H7 (cell line): ENCODE measurements around the gene COLQ. TPM values are rescaled to one million over a fixed set of nuclear protein-coding genes. Genes with fewer than 3 reads are reported as not detected.

Source experiments
- DNase-seq: peaks from one replicate; pipeline ENCODE4 v3.0.0; 2012
- H3K27me3 ChIP-seq: 2 replicates; pipeline ENCODE4 v1.6.0; 2011; ENCODE audit warnings: mild to moderate bottlenecking, low read length; ENCODE audit not compliant: control insufficient read depth, insufficient read depth
- H3K36me3 ChIP-seq: replicated peaks from 2 replicates; pipeline ENCODE4 v1.5.1; 2011; ENCODE audit warnings: low read length; ENCODE audit not compliant: control insufficient read depth, insufficient read depth
- H3K4me3 ChIP-seq: 2 replicates; pipeline ENCODE4 v1.5.1; 2011; ENCODE audit warnings: low read depth, mild to moderate bottlenecking, control low read depth, low read length, moderate library complexity; ENCODE audit not compliant: insufficient read depth
- total RNA-seq: library from RNA; depleted of rRNA; stranded (reverse); fragments of >200 nt; shearing (Covaris generic); gene quantifications from 2 replicates; pipeline ENCODE4 v1.2.3, GENCODE V29; 2014

COLQ gene
- total RNA-seq, 1 experiment from 2014 or later: 0.52 TPM

DNA sequence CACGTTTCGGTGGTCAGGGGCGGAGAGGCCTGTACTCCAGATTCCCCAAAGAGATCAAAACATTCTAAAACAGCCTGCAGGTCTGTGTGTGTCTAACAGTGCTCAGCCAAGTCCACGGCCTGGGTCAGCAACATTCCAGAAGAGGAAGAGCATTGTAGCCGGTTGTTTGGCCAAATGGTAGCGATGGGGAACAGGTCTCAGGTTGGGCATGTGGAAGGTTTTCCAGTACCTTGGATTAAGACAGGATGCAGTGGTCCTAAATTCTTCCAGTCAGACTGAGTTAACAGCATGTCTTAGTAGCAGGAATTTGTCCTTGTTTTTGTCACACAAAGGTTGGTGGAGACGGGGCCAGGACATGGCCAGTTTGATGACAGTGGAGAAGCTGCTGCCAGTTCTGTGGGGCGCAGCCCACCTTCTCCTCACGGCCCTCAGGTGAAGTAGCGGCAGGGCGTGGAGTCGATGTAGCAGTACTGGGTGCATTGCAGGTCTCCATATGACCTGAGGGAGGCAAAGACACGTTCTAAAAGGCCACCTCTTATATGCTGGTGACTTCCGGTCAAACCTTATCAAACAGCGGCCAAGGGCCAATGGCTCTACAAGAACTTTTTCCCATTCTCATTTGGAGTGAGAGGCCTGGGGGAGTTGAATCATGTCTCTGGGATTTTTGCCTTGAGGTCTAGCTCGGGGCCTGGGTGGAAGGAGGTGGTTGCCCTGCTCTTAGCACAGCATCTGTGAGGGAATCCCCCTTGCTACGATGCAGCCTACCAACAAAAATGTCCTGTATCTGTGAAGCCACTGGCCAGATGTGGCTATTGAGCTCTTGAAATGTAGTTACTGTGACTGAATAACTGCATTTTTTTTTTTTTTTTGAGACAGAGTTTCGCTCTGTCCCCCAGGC lies 70.0 kb downstream of the COLQ start:
- Histone ChIP-seq H3K4me3 (no peak overlapping the region), H3K27me3 (no peaks in the 10 kb centered on the region), H3K36me3 (no peaks in the 10 kb centered on the region)
- DNase-seq: no peak

DNA sequence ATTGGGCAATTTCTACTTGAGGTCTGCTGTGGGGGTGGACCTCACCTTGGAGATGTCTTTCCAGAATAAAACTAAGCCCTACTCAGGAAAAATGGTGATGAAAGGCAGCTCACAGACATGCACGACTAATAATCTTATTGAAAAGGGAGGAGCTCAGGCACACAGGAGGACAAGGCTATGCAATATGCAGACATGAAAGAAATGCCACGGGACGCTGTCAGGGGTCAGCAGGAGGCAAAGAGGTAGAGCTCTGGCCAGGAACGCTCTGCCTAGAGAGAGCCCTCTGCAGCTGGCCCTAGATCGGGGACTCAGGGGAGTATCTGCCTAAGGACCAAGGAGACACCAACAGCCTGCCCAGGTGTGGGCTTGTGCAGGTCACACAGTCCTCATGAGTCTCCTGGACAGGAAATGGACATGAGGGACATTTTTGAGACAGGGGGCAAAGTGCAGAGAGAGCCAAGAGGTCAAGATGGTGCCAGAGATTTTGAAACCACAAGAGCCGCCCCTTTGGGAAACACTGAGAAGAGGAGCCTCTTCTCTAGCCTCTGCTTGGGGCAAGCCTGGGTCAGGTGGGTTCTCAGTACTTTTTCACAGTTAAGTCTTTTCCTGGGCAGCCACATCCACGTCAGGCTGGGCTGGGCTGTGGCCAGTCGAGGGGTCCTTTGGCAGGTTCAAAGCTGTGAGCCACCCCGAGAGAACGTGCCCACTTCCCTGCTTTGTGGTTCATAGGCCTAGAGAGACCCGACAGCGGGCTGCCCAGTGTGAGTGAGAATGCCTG lies 70.9 kb downstream of the COLQ start:
- no peak for DNase-seq
- H3K4me3 ChIP-seq: no peak overlapping the region
- H3K36me3 ChIP-seq: no peaks in the 10 kb centered on the region
- H3K27me3 ChIP-seq: no peaks in the 10 kb centered on the region

DNA sequence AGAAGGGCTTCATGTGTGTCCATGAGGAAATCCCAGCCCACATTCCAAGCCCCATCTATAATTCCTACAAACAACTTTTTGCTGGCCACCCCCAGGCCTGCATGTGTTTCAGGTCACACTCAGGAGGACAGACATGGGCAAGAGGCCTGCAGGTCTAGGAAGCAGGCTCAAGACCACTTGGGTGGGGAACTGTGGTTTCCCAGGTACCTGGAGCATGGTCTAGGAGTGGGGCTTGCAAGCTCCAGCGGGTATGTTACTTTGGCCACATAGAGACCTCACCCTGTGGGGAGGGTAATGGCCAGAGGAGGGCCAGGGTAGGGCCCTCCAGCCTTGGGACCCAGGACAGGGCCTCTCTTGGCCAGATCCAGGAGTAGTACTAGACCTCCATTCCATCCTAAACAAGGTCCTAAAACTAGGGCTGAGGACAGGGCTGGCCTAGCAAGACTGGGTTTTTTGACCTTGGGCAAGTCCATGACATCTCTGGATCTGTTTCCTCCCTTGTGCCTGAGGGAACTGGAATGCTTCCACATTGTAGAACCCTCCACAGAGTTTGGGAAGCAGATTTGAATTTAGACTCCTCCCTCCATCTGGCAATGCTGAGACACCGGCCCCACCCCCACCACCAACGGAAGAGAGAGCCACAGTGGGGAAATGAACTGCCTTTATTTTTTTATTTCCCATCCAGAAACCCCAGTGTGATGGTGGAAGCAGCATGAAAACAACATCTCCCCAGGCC lies 71.8 kb downstream of the COLQ start:
- Histone ChIP-seq H3K27me3 (no peaks in the 10 kb centered on the region), H3K36me3 (no peaks in the 10 kb centered on the region), H3K4me3 (no peak overlapping the region)
- no peak for DNase-seq

DNA sequence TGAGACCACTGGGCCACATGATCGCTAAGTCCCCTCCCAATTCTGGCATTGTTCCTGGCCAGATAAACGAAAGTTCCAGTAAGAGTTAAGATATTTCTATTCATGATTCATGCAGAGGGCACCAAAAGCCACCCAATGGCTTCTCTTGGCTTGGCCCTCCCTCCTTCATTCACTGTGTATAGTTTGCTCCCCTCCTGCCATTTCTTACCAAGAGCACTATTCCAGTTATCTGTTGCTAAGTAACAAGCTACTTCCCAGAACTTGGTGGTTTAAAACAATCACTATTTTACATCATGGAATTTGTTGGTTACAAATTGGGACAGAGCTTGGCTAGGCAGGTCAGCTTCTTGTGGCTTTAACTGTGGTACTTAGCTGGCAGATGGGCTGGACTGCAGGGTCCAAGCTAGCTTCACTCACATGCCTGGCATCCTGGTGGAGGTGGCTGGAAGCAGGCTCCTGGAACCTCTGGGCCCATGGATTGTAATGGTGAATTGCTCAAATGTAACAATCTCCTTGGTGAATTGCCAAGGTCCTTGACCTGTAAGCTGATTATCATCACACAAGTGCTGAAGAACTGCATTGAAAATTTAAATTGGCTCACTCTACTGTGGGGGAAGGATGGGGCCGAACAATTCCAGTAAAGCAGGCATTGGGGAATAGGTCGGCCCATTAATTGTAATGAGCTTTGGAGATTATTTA lies 77.5 kb downstream of the COLQ start:
- no peak overlapping the region for H3K4me3 ChIP-seq
- DNase-seq: no peak
- H3K27me3 ChIP-seq: no peaks in the 10 kb centered on the region
- peaks cover 12% of the 10 kb centered on the region for H3K36me3 ChIP-seq

DNA sequence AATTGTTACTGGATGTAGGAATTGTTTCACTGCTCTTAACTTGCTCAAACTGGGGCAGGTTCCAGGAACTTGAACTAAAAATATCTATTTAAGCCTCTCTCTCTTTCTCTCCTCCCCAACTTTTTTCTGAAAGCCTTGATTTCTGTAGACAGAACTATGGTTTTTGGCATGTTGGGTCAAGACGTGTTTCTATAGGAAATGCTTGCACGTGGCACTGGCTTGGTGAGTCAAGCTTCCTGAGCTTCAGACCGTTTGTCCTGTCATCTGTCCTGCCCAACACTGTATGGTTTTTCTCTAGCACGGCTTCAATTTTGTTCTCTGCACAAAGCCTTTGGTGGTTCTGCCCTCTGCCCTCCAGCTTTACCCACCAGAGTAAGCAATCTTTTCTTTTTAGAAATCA lies 80.6 kb downstream of the COLQ start:
- no peak for DNase-seq
- H3K36me3 ChIP-seq: peaks cover 24% of the 10 kb centered on the region
- H3K4me3 ChIP-seq: no peak overlapping the region
- H3K27me3 ChIP-seq: no peaks in the 10 kb centered on the region

DNA sequence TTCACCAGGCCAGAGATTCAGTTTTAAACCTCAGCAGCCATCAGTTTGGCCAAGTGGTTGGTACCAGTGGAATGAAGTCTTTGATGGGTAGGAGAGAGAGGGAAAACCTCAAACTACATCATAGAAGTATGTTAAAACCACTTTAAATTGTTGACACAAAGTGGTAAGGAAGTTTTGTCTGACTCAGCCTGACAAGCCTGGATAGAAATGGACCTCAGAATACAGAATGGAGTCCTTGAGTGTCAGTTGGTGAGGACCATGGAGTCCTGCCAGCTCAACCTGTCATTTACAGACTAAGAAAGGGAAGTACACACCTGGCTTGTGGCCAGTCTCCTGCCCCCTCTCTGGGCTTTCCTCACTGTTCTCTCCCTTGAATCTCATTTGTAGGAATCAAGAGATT lies 82.0 kb downstream of the COLQ start:
- DNase-seq: no peak
- Histone ChIP-seq H3K27me3 (no peaks in the 10 kb centered on the region), H3K36me3 (peaks cover 33% of the 10 kb centered on the region), H3K4me3 (no peak overlapping the region)

DNA sequence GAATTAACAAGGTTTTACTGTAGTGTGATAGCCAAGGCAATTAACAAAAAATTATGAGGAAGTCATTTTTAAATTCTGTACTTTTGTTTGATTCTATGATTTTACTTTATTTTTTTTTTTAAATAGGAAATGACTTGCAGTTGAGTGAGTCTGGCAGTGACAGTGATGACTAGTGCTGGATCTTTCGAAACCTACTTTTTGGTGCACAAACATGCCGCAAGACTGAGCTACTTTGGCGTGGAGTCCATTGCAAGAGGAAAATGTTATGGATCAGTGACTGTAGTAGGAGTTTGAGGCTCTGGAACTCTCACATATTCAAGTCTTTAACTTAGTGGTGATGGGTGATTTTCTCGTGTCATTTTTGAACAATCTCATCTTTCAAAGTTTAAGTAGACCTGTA lies 82.5 kb downstream of the COLQ start:
- no peak for DNase-seq
- H3K4me3 ChIP-seq: no peak overlapping the region
- H3K27me3 ChIP-seq: no peaks in the 10 kb centered on the region
- peaks cover 36% of the 10 kb centered on the region for H3K36me3 ChIP-seq

DNA sequence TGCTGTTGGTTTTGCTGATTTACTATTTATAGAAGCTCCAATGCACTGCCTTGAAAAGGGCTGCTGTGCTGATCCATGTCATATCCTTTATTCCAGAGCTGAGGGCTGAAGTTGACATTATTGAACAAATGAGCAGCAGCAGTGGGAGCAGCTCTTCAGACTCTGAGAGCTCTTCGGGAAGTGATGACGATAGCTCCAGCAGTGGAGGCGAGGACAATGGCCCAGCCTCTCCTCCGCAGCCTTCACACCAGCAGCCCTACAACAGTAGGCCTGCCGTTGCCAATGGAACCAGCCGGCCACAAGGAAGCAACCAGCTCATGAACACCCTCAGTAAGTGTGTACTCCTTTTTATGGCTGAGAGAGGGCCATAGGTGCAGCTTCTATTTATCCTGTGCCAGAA lies 85.3 kb downstream of the COLQ start:
- Histone ChIP-seq H3K36me3 (peaks cover 41% of the 10 kb centered on the region), H3K27me3 (no peaks in the 10 kb centered on the region), H3K4me3 (no peak overlapping the region)
- DNase-seq: no peak

DNA sequence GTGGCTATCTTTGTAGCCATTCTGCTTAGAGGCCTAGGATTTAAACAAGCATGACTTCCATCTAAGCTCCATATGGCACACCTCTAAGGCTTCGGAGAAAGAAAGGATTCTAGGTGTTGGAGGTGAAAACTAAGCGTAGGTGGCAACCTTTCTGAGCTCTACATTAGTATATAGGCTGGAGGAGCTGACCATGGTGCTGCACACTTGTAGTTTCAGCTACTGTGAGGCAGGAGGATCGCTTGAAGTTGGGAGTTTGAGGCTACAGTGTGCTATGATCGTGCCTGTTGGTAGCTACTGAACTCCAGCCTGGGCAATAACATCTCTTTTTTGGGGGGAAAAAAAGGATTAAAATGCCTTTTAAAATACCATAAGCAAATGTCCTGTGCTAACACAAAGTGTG lies 86.8 kb downstream of the COLQ start:
- no peaks in the 10 kb centered on the region for H3K27me3 ChIP-seq
- H3K4me3 ChIP-seq: no peak overlapping the region
- peaks cover 39% of the 10 kb centered on the region for H3K36me3 ChIP-seq
- no peak for DNase-seq

DNA sequence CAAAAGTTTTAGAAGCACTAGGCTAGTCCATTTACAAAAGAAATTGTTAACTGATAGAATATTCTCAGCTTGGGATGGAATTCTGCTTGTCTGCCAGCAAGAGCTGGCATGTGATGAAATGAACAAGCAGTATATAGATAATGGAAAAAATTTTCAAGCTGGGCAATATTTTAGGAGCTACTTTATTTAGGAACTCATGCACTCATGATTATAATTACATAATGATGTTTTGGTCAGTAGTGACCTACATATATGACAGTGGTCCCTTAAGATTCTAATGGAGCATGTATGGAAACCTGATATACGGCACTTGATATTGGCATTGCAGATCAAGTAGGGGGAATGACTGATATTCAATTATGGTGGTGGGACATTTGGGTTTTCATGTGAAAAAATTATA lies 88.0 kb downstream of the COLQ start:
- Histone ChIP-seq H3K4me3 (no peak overlapping the region), H3K36me3 (peaks cover 31% of the 10 kb centered on the region), H3K27me3 (no peaks in the 10 kb centered on the region)
- DNase-seq: no peak

DNA sequence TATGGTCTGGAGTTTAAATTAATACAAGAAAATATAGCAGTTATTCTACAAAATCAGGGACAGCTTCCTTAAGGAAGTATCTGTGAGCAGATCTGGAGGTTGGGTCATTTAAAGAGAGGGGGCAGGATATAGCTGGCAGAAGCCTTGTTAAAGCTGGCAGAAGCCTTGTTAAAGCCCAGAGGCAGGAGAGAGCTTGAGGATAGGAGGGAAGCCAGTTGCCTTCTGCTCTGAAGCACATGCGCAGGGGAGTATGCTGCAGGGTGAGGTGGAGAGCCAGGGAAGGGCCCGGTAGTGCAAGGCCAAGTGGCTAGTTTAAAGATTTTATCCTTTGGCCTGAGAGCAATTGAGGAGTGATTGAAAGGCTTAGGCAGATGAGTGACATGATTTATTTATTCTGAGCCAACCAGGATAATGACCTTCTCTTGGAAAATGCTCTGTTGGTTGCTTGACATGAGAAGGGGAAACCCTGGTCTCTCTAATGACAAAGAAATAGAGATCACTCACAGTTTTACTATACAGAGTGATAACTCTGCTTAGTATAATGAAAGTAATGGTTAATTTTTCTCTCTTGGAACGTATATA lies 90.2 kb downstream of the COLQ start:
- no peak overlapping the region for H3K4me3 ChIP-seq
- no peaks in the 10 kb centered on the region for H3K27me3 ChIP-seq
- peaks cover 24% of the 10 kb centered on the region for H3K36me3 ChIP-seq
- DNase-seq: no peak

DNA sequence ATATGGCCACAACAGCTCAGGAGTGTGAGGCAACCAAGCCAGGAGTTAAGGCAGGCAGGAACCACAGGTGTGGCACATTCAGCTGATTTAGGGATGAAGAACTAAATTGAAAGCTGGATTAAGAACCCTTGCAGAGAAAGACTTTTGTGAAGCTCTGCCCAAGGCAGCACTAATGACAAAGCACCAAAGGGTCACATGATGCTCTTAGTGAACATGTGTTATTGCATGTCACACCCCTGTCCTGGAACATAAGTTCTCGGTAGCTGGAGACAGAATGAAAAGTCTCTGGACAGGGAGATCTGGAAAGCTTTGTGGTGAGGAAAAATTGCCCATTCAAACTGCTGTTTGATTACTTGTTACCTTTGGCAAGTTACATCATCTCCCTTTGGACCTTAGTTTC lies 90.9 kb downstream of the COLQ start:
- Histone ChIP-seq H3K4me3 (no peak overlapping the region), H3K27me3 (no peaks in the 10 kb centered on the region), H3K36me3 (peaks cover 21% of the 10 kb centered on the region)
- no peak for DNase-seq

DNA sequence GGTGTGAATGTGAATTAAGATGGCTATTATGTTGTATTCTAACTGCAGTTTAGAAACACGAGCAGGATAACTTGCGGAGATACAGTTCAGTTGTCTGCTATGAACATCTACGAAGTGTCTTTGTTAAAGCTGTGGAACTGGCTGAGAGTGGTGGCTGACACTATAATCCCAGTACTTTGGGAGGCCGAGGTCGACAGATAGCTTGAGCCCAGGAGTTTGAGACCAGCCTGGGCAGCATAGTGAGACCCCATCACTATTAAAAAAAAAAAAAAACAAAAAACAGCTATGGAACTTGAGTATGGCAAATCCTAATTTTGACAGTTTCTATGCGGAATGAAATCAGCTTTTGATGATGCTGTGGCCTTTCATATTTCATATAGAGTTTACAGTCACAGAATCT lies 92.4 kb downstream of the COLQ start:
- Histone ChIP-seq H3K36me3 (peaks cover 9% of the 10 kb centered on the region), H3K4me3 (no peak overlapping the region), H3K27me3 (no peaks in the 10 kb centered on the region)
- DNase-seq: no peak

DNA sequence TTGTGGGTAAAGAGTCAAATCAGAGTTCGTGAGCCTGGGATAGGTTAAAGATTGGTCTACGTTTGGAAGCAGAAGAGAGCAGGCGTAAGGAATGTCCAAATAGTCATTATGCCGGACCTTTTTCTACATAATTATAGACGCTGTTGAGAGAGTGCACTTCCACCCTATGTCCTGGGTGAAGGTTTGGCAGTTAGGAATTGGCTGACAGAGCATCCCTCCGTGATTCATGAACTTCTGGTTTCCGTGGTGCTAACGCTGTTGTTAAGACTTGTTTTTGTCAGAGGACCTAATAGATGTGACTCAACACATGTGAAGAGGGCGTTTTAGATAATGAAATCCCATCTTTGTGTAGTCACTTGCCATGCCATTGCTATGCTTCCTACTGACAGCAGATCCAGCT lies 93.0 kb downstream of the COLQ start:
- DNase-seq: no peak
- no peaks in the 10 kb centered on the region for H3K27me3 ChIP-seq
- peaks cover 9% of the 10 kb centered on the region for H3K36me3 ChIP-seq
- H3K4me3 ChIP-seq: peak overlapping the region; percentile 90
